GM12801 (cell line): ENCODE results near the gene GPR156.

Experiments
- CTCF ChIP-seq: IDR thresholded peaks from one replicate; pipeline ENCODE4 v1.5.1; 2011; ENCODE audit warnings: control low read depth; ENCODE audit not compliant: insufficient read length; ENCODE audit errors: extremely low read depth

The GPR156 gene

GRCh38 chr3:120173056-120173675, 111.9 kb downstream of the GPR156 start:
- TF ChIP-seq CTCF, result no peak

- TF ChIP-seq CTCF, result no peak
Measured at GRCh38 chr3:120172070-120172469, 113.0 kb downstream of the GPR156 start.

DNA sequence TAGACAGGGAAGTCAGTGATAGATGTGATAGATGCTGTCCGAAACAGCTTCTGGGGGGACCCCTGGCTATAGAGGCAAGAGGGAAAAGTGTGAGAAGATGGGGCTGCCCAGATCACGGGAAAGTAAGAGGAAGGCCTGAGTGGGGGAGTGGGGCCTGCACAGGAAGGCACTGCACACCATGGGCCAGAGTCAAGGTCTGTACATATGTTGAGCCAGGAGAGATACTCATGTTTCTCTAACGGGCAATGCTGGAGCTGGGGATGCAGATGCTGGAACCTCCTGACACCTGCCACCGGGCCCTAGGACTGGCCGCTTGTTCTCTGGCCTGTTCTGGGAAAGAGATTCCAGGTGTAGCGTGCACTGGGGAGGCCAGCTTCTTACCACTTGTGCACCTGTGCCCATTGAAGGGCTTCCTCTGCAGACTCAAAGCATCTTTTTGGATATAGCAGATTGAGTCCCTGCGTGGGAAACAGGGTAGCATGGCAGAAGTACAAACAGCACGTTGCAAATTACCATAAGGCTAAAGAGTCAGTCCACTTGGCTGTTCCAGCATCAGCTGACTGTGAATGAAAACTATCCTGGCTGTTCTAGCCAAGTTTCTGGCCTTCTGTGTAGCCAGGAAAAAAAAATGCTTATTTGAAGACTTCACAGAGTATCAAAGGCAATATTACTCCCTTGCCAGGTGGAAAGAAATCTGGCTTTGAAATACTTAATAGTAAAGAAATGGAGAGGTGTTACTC, 113.7 kb downstream of the GPR156 start:
- no peak for TF ChIP-seq CTCF

GRCh38 chr3:120170223-120170622, 114.8 kb downstream of the GPR156 start:
- no peak for TF ChIP-seq CTCF

DNA sequence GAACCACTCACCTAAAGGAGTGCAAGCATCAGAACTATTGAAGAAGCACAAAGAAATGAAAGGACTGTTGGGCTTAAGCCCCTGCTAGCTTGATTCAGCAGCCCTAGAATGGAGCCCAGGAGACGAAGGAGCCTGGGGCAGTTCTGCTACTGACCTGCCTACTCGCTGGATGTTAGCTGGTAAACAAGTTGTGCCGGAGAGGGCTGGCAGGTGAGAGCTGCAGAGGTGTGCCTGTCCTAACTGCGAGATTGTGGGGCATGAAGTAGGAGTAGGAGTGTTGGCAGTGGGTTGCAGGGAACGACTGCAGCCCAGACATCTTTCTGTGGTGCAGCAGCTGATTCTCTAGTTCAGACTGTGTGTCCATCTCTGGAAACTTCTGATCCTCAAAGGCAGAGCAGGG, 115.6 kb downstream of the GPR156 start:
- TF ChIP-seq CTCF, result no peak

GRCh38 chr3:120168611-120169010, 116.4 kb downstream of the GPR156 start:
- TF ChIP-seq CTCF, result no peak

GRCh38 chr3:120168038-120168437, 117.0 kb downstream of the GPR156 start:
- no peak for TF ChIP-seq CTCF
